MM.1S (cell line): ENCODE data around the gene VSTM5.

Source experiments
- EZH2 ChIP-seq: fragments of 300-600 bp; sonication (generic); optimal IDR thresholded peaks from 2 replicates; pipeline ENCODE3; 2017; ENCODE audit warnings: low read depth, mild to moderate bottlenecking, antibody characterized with exemption, low read length, mixed read lengths
- TF ChIP-seq, protein P1 (sequence below): fragments of 300-600 bp; sonication (generic); IDR thresholded peaks from 2 replicates; pipeline ENCODE4 v1.5.1; 2016; ENCODE audit warnings: antibody characterized with exemption, low read length, mixed read lengths

DNA sequence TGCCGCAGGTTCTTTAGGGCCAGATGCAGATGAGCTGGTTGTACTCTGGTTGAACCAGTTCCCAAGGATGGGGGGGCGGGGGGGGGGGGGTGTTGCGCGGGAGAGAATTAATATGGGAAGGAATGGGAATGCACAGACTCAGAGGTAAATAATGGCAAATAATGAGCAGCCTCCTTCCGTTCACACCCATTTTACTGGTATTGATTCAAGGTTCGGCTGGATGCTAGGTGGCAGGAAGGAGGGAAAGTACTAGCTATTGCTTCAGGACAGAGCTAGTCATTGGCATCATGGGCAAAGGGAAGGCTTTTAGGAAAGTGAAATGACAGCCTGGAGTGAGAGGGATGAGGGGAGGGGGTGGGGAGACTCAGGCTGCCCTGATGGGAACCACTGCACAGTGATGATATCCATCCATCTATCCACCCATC, at the start of gene VSTM5:
- TF ChIP-seq, protein P1, sequence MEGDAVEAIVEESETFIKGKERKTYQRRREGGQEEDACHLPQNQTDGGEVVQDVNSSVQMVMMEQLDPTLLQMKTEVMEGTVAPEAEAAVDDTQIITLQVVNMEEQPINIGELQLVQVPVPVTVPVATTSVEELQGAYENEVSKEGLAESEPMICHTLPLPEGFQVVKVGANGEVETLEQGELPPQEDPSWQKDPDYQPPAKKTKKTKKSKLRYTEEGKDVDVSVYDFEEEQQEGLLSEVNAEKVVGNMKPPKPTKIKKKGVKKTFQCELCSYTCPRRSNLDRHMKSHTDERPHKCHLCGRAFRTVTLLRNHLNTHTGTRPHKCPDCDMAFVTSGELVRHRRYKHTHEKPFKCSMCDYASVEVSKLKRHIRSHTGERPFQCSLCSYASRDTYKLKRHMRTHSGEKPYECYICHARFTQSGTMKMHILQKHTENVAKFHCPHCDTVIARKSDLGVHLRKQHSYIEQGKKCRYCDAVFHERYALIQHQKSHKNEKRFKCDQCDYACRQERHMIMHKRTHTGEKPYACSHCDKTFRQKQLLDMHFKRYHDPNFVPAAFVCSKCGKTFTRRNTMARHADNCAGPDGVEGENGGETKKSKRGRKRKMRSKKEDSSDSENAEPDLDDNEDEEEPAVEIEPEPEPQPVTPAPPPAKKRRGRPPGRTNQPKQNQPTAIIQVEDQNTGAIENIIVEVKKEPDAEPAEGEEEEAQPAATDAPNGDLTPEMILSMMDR: no peak
- TF ChIP-seq EZH2: no peak
